ENCODE data around the gene NOXO1.
A peak's percentile ranks its signal among the peaks of the same experiment; 100 is the strongest.
"Not testable (repeated sequence)": the region's sequence is repeated elsewhere in the genome, so short reads cannot be mapped to it uniquely, and the experiment has no call there.

NOXO1 gene
- 0 to 0.54 reads per million in 2 donors for total RNA-seq

- no peak for DNase-seq
Observed at GRCh38 chr16:1981398-1981836, at the start of gene NOXO1. Gene NOXO1, minus strand, starts transcription at chr16:1981469. Its CDS starts 290 bp downstream, at chr16:1981179.

GRCh38 chr16:2030036-2030435 is 48.8 kb upstream of the NOXO1 start:
- DNase-seq, result no peak

GRCh38 chr16:2029350-2029749 is 48.1 kb upstream of the NOXO1 start:
- DNase-seq, result no peak

GRCh38 chr16:2028620-2029220 is 47.5 kb upstream of the NOXO1 start:
- no peak for DNase-seq

GRCh38 chr16:2028146-2028545 is 46.9 kb upstream of the NOXO1 start:
- no peak for DNase-seq

GRCh38 chr16:2027024-2028010 is 46.0 kb upstream of the NOXO1 start:
- peak in 1 of 5 experiments; percentile 19 for DNase-seq

GRCh38 chr16:2026461-2027023 is 45.3 kb upstream of the NOXO1 start, which contains the start of gene NHERF2:
Gene NHERF2, plus strand, starts transcription at chr16:2026902. Its CDS starts 104 bp downstream, at chr16:2027006.
- DNase-seq, result peak in 2 of 5 experiments; percentile 27 to 42

- DNase-seq, result no peak
Observed at GRCh38 chr16:2025878-2026460, 44.7 kb upstream of the NOXO1 start.

GRCh38 chr16:2025251-2025650 is 44.0 kb upstream of the NOXO1 start:
- no peak for DNase-seq

- DNase-seq, result no peak
Observed at GRCh38 chr16:2024032-2024420, 42.8 kb upstream of the NOXO1 start.

- DNase-seq, result peak; percentile 86 to 98 (median 91)
Observed at GRCh38 chr16:2023092-2024031, 42.1 kb upstream of the NOXO1 start.

GRCh38 chr16:2022723-2023091 is 41.4 kb upstream of the NOXO1 start:
- DNase-seq, result no peak

GRCh38 chr16:2019921-2020831 is 38.9 kb upstream of the NOXO1 start:
- peak in 1 of 5 experiments; percentile 13 for DNase-seq

GRCh38 chr16:2019518-2019920 is 38.2 kb upstream of the NOXO1 start, which contains the start of gene NPW:
Gene NPW, plus strand, starts transcription at chr16:2019785.
- peak in 1 of 5 experiments; percentile 11 for DNase-seq

GRCh38 chr16:2016407-2016922 is 35.2 kb upstream of the NOXO1 start:
- no peak for DNase-seq

GRCh38 chr16:2015947-2016208 is 34.6 kb upstream of the NOXO1 start:
- no peak for DNase-seq

- no peak for DNase-seq
Observed at GRCh38 chr16:2015117-2015946, 34.1 kb upstream of the NOXO1 start.

GRCh38 chr16:2013527-2013926 is 32.3 kb upstream of the NOXO1 start:
- DNase-seq, result no peak

GRCh38 chr16:2011726-2012125 is 30.5 kb upstream of the NOXO1 start:
- DNase-seq, result not testable (repeated sequence)

Data from T-helper 2 cell (primary cell).